Liver (tissue), 9 donors: Measurements from ENCODE around the gene GPR150. TPM values are rescaled to one million over a fixed set of nuclear protein-coding genes. Genes with fewer than 3 reads are reported as not detected.

Experiments
- DNase-seq: peaks from one replicate; pipeline ENCODE4 v3.0.0-alpha.2; 2017; ENCODE audit warnings: low spot score
- H3K27ac ChIP-seq, 2 donors: one replicate each; pipeline ENCODE4 v1.7.0; 2013; ENCODE audit warnings: inconsistent platforms in 2 of 2, low read length in 2 of 2, control low read depth in 1 of 2, low read depth in 1 of 2, mild to moderate bottlenecking in 1 of 2
- H3K27me3 ChIP-seq, 4 donors: one replicate each; pipeline versions ENCODE4 v1.6.1 to v1.7.0; 2013; ENCODE audit warnings: low read length in 3 of 4, inconsistent platforms in 1 of 4, mild to moderate bottlenecking in 1 of 4, moderate library complexity in 1 of 4; ENCODE audit not compliant: control insufficient read depth in 4 of 4, insufficient read depth in 4 of 4
- H3K36me3 ChIP-seq, 4 donors: one replicate each; pipeline versions ENCODE4 v1.6.1 to v1.7.0; 2013; ENCODE audit warnings: low read length in 3 of 4, mild to moderate bottlenecking in 3 of 4, low read depth in 1 of 4, moderate library complexity in 1 of 4; ENCODE audit not compliant: control insufficient read depth in 4 of 4, insufficient read depth in 3 of 4
- H3K4me1 ChIP-seq, 4 donors: one replicate each; pipeline versions ENCODE4 v1.6.1 to v1.7.0; 2013; ENCODE audit warnings: low read length in 3 of 4, mild to moderate bottlenecking in 3 of 4, moderate library complexity in 1 of 4; ENCODE audit not compliant: control insufficient read depth in 4 of 4, insufficient read depth in 4 of 4
- H3K4me3 ChIP-seq, 3 donors: one replicate each; pipeline versions ENCODE4 v1.6.1 to v1.7.0; 2013; ENCODE audit warnings: low read length in 3 of 3, control low read depth in 1 of 3, low read depth in 1 of 3, mild to moderate bottlenecking in 1 of 3
- H3K9ac ChIP-seq, 2 donors: one replicate each; pipeline ENCODE4 v1.7.0; 2013; ENCODE audit warnings: low read length in 2 of 2, mild to moderate bottlenecking in 2 of 2, moderate library complexity in 2 of 2, control low read depth in 1 of 2, low read depth in 1 of 2
- H3K9me3 ChIP-seq, 4 donors: one replicate each; pipeline versions ENCODE4 v1.6.1 to v1.7.0; 2013; ENCODE audit warnings: low read length in 3 of 4; ENCODE audit not compliant: control insufficient read depth in 4 of 4
- ATF3 ChIP-seq: IDR thresholded peaks from 2 replicates; pipeline ENCODE4 v1.6.1; 2016; ENCODE audit warnings: antibody characterized with exemption
- EGR1 ChIP-seq, 2 donors: IDR thresholded peaks; 2 replicates each; pipeline ENCODE4 v1.6.1; 2016 to 2018; ENCODE audit warnings: antibody characterized with exemption in 2 of 2, low read depth in 2 of 2
- FOXA1 ChIP-seq: IDR thresholded peaks from 2 replicates; pipeline ENCODE4 v1.6.1; 2016; ENCODE audit warnings: antibody characterized with exemption
- FOXA2 ChIP-seq: IDR thresholded peaks from 2 replicates; pipeline ENCODE4 v1.6.1; 2016; ENCODE audit warnings: antibody characterized with exemption
- GABPA ChIP-seq, 2 donors: IDR thresholded peaks in 1 of 2; conservative IDR thresholded peaks in 1 of 2; 2 replicates each; pipeline ENCODE4 v1.6.1; 2016; ENCODE audit warnings: antibody characterized with exemption in 2 of 2, mild to moderate bottlenecking in 1 of 2, moderate library complexity in 1 of 2
- HNF4A ChIP-seq, 2 donors: conservative IDR thresholded peaks; 2 replicates each; pipeline ENCODE4 v1.6.1; 2016; ENCODE audit warnings: antibody characterized with exemption in 2 of 2, mild to moderate bottlenecking in 2 of 2
- HNF4G ChIP-seq: IDR thresholded peaks from 2 replicates; pipeline ENCODE4 v1.6.1; 2016; ENCODE audit warnings: antibody characterized with exemption
- JUND ChIP-seq, 2 donors: IDR thresholded peaks; 2 replicates each; pipeline ENCODE4 v1.6.1; 2016; ENCODE audit warnings: antibody characterized with exemption in 2 of 2
- NR2F2 ChIP-seq: IDR thresholded peaks from 2 replicates; pipeline ENCODE4 v1.6.1; 2016; ENCODE audit warnings: antibody characterized with exemption
- RAD21 ChIP-seq, 2 donors: IDR thresholded peaks; 2 replicates each; pipeline ENCODE4 v1.6.1; 2016; ENCODE audit warnings: antibody characterized with exemption in 2 of 2, mild to moderate bottlenecking in 2 of 2
- REST ChIP-seq: IDR thresholded peaks from 2 replicates; pipeline ENCODE4 v1.6.1; 2016; ENCODE audit warnings: antibody characterized with exemption, mild to moderate bottlenecking
- RXRA ChIP-seq, 2 donors: IDR thresholded peaks; 2 replicates each; pipeline ENCODE4 v1.6.1; 2017 to 2018; ENCODE audit warnings: antibody characterized with exemption in 2 of 2, mild to moderate bottlenecking in 1 of 2
- SP1 ChIP-seq: IDR thresholded peaks from 2 replicates; pipeline ENCODE4 v1.6.1; 2018; ENCODE audit warnings: antibody characterized with exemption, mild to moderate bottlenecking
- TAF1 ChIP-seq: conservative IDR thresholded peaks from 2 replicates; pipeline ENCODE4 v1.6.1; 2016; ENCODE audit warnings: antibody characterized with exemption, mild to moderate bottlenecking
- YY1 ChIP-seq: IDR thresholded peaks from 2 replicates; pipeline ENCODE4 v1.6.1; 2016; ENCODE audit warnings: antibody characterized with exemption, mild to moderate bottlenecking
- WGBS: extraction: QIAGEN DNeasy Blood & Tissue Kit; methylation state at CpG from one replicate; pipeline ENCODE4 v1.1.7; 2013; 5-methylcytosine and 5-hydroxymethylcytosine counted together
- polyA plus RNA-seq, 2 donors: library from polyadenylated mRNA; stranded (reverse) in 1 of 2; unstranded in 1 of 2; fragments of 200-250 nt in 1 of 2; fragments of >200 nt in 1 of 2; fragmentation: Nextera tagmentation in 1 of 2; extraction: Ambion mirVana in 1 of 2; gene quantifications; one replicate each; pipeline versions ENCODE4 v1.2.1 to v1.2.3, GENCODE V29; 2013 to 2015
- total RNA-seq, 2 donors: library from RNA; depleted of rRNA; stranded (reverse); fragments of >200 nt; gene quantifications; one replicate each; pipeline ENCODE4 v1.2.3, GENCODE V29; 2014
- TF ChIP-seq, protein P1 (sequence below): IDR thresholded peaks from 2 replicates; pipeline ENCODE4 v1.6.1; 2016; ENCODE audit warnings: antibody characterized with exemption
- TF ChIP-seq, protein P2 (sequence below): fragments of 150-350 bp; IDR thresholded peaks from 2 replicates; pipeline ENCODE4 v1.5.1; 2017; ENCODE audit warnings: improper control_type of control experiment, low read depth, low read length; ENCODE audit not compliant: missing input control
- TF ChIP-seq, protein P3 (sequence below): IDR thresholded peaks from 2 replicates; pipeline ENCODE4 v1.6.1; 2016; ENCODE audit warnings: antibody characterized with exemption
- donor health status: healthy.
- donor health status: healthy.
- donor health status: healthy.
- donor health status: healthy.
- donor health status: healthy.

GPR150 gene
- total and polyA plus RNA-seq, 4 donors: 0.07 to 0.17 (median 0.08) TPM; not detected in 1

DNA sequence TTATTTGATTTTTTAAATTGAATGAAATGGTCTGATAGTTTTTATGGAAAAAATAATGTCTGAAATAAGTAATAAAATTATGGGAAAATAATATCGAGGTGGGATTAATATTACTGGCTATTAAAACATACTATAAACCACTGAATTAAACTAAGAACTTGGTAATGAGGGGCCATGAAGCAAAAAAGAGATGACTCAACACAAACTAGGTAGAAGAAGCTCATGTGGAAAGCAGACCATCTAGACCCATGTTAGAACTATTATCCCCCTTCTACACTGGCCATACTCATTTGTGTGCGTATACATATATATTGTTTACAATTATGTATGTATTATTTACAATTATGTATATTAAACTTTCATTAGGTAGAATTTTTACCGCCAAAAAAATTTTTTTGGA is 8.5 kb upstream of the GPR150 start:
- TF ChIP-seq RXRA (IDR thresholded peaks at IDR 0.05): no peak
- TF ChIP-seq HNF4G: no peak
- no peak for TF ChIP-seq NR2F2
- no peak for TF ChIP-seq YY1
- TF ChIP-seq, protein P1, sequence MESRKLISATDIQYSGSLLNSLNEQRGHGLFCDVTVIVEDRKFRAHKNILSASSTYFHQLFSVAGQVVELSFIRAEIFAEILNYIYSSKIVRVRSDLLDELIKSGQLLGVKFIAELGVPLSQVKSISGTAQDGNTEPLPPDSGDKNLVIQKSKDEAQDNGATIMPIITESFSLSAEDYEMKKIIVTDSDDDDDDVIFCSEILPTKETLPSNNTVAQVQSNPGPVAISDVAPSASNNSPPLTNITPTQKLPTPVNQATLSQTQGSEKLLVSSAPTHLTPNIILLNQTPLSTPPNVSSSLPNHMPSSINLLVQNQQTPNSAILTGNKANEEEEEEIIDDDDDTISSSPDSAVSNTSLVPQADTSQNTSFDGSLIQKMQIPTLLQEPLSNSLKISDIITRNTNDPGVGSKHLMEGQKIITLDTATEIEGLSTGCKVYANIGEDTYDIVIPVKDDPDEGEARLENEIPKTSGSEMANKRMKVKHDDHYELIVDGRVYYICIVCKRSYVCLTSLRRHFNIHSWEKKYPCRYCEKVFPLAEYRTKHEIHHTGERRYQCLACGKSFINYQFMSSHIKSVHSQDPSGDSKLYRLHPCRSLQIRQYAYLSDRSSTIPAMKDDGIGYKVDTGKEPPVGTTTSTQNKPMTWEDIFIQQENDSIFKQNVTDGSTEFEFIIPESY: no peak
- no peak for TF ChIP-seq EGR1 (IDR thresholded peaks at IDR 0.05; ENCODE audit: low read depth in 2 of 2)
- TF ChIP-seq ATF3: no peak
- TF ChIP-seq, protein P2, sequence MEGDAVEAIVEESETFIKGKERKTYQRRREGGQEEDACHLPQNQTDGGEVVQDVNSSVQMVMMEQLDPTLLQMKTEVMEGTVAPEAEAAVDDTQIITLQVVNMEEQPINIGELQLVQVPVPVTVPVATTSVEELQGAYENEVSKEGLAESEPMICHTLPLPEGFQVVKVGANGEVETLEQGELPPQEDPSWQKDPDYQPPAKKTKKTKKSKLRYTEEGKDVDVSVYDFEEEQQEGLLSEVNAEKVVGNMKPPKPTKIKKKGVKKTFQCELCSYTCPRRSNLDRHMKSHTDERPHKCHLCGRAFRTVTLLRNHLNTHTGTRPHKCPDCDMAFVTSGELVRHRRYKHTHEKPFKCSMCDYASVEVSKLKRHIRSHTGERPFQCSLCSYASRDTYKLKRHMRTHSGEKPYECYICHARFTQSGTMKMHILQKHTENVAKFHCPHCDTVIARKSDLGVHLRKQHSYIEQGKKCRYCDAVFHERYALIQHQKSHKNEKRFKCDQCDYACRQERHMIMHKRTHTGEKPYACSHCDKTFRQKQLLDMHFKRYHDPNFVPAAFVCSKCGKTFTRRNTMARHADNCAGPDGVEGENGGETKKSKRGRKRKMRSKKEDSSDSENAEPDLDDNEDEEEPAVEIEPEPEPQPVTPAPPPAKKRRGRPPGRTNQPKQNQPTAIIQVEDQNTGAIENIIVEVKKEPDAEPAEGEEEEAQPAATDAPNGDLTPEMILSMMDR: no peak
- no peak for TF ChIP-seq SP1
- TF ChIP-seq, protein P3, sequence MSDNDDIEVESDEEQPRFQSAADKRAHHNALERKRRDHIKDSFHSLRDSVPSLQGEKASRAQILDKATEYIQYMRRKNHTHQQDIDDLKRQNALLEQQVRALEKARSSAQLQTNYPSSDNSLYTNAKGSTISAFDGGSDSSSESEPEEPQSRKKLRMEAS: no peak
- no peak for TF ChIP-seq JUND (IDR thresholded peaks at IDR 0.05)
- TF ChIP-seq RAD21 (IDR thresholded peaks at IDR 0.05): no peak
- TF ChIP-seq TAF1: no peak
- TF ChIP-seq REST: no peak
- no peak for TF ChIP-seq HNF4A (conservative IDR thresholded peaks at IDR 0.05)
- no peak for TF ChIP-seq FOXA1
- no peak for TF ChIP-seq GABPA (IDR thresholded peaks at IDR 0.05 in 1 of 2, conservative IDR thresholded peaks at IDR 0.05 in 1 of 2)
- no peak for TF ChIP-seq FOXA2
- peaks cover 0 to 2% (median under 1%) of the 10 kb centered on the region in 4 donors for H3K9me3 ChIP-seq
- H3K9ac ChIP-seq: no peak overlapping the region
- H3K27me3 ChIP-seq: no peaks in the 10 kb centered on the region
- WGBS: 90% methylated on average over 3 of the region's 3 CpGs
- H3K27ac ChIP-seq: no peak overlapping the region
- no peaks in the 10 kb centered on the region for H3K4me1 ChIP-seq
- H3K36me3 ChIP-seq: no peaks in the 10 kb centered on the region
- no peak overlapping the region for H3K4me3 ChIP-seq
- DNase-seq: no peak
